ENCODE results near the gene ENG. TPM values are rescaled to one million over a fixed set of nuclear protein-coding genes. Genes with fewer than 3 reads are reported as not detected.

The ENG gene
- total RNA-seq, 2 donors from 2014 or later, result 24.3 to 336 TPM

DNA sequence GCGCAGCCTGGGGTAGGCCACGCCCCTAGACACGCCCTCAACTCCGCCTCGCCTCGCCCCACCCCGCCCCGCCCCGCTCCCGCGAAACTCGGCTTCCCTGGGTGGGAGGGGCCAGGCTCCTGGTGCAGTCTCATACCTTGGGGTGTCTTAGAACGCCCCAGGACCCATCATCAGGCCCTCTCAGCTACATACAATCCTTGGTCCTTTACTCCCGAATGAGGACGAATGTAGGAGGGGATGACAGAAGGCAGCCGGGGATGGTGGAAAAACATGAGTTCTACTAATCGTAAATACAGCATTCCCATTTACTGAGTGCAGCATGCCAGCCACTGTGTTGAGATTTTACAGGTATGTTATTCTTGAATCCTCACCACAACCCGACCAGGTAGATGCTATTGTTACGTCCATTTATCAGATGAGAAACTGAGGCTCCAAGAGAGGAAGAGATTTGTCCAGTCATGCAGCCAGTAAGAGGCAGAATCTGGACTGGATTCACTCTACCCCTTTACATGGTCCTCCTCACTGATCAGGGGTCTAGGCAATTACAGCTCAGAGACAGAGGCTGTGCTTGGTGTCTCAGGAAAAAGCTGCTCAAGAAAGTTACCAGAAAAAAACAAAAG lies 82.8 kb downstream of the ENG start:
- peaks cover 5% of the 10 kb centered on the region for H3K4me1 ChIP-seq (replicated peaks)
- 1% methylated on average over 19 of the region's 19 CpGs for WGBS
- no peaks in the 10 kb centered on the region for H3K36me3 ChIP-seq
- DNase-seq (ENCODE audit: low spot score), result no peak
- H3K9me3 ChIP-seq, result no peaks in the 10 kb centered on the region
- no peak for TF ChIP-seq CTCF (IDR thresholded peaks at IDR 0.05)
- no peak for TF ChIP-seq POLR2AphosphoS5 (IDR thresholded peaks at IDR 0.05)
- no peak for TF ChIP-seq POLR2A (IDR thresholded peaks at IDR 0.05)
- peak overlapping the region; percentile 32 to 44 for H3K4me3 ChIP-seq
- intact Hi-C loops (cut with DNase I), result no loop called here
- peak overlapping the region; percentile 45 to 52 for H3K27ac ChIP-seq
- no peaks in the 10 kb centered on the region for H3K27me3 ChIP-seq (replicated peaks; ENCODE audit: insufficient read depth)

- DNase-seq (ENCODE audit: low spot score), result peak; percentile 98
- H3K27ac ChIP-seq, result peak overlapping the region; percentile 45 to 52
- H3K4me3 ChIP-seq, result peak overlapping the region; percentile 32 to 44
- intact Hi-C loops (cut with DNase I), result no loop called here
- WGBS, result 2% methylated on average over 43 of the region's 43 CpGs
- H3K9me3 ChIP-seq, result no peaks in the 10 kb centered on the region
- peaks cover 5% of the 10 kb centered on the region for H3K4me1 ChIP-seq (replicated peaks)
- no peaks in the 10 kb centered on the region for H3K36me3 ChIP-seq
- TF ChIP-seq POLR2AphosphoS5 (IDR thresholded peaks at IDR 0.05) (peak; percentile 92), POLR2A (IDR thresholded peaks at IDR 0.05) (peak; percentile 71), CTCF (IDR thresholded peaks at IDR 0.05) (peak in 2 of 4 experiments; percentile 18 to 29)
- no peaks in the 10 kb centered on the region for H3K27me3 ChIP-seq (replicated peaks; ENCODE audit: insufficient read depth)
These were observed 83.4 kb downstream of the ENG start for GRCh38 chr9:127770905-127771569.

- peak overlapping the region; percentile 32 to 44 for H3K4me3 ChIP-seq
- DNase-seq (ENCODE audit: low spot score), result no peak
- 58% methylated on average over 3 of the region's 3 CpGs for WGBS
- peaks cover 5% of the 10 kb centered on the region for H3K4me1 ChIP-seq (replicated peaks)
- H3K36me3 ChIP-seq, result no peaks in the 10 kb centered on the region
- no peaks in the 10 kb centered on the region for H3K27me3 ChIP-seq (replicated peaks; ENCODE audit: insufficient read depth)
- intact Hi-C loops (cut with DNase I), result no loop called here
- no peak for TF ChIP-seq CTCF (IDR thresholded peaks at IDR 0.05)
- no peak for TF ChIP-seq POLR2AphosphoS5 (IDR thresholded peaks at IDR 0.05)
- TF ChIP-seq POLR2A (IDR thresholded peaks at IDR 0.05), result no peak
- H3K27ac ChIP-seq, result peak overlapping the region in 1 of 2 donors; percentile 45
- H3K9me3 ChIP-seq, result no peaks in the 10 kb centered on the region
These were observed 83.9 kb downstream of the ENG start for GRCh38 chr9:127770583-127770904.

GRCh38 chr9:127769929-127770582 lies 84.4 kb downstream of the ENG start:
- 89% methylated on average over 4 of the region's 4 CpGs for WGBS
- peak overlapping the region in 1 of 2 donors; percentile 44 for H3K4me3 ChIP-seq
- H3K27me3 ChIP-seq (replicated peaks; ENCODE audit: insufficient read depth), result no peaks in the 10 kb centered on the region
- H3K36me3 ChIP-seq, result no peaks in the 10 kb centered on the region
- no peak for DNase-seq (ENCODE audit: low spot score)
- intact Hi-C loops (cut with DNase I), result no loop called here
- peak overlapping the region in 1 of 2 donors; percentile 45 for H3K27ac ChIP-seq
- peaks cover 5% of the 10 kb centered on the region for H3K4me1 ChIP-seq (replicated peaks)
- H3K9me3 ChIP-seq, result no peaks in the 10 kb centered on the region
- TF ChIP-seq POLR2AphosphoS5 (IDR thresholded peaks at IDR 0.05) (no peak), POLR2A (IDR thresholded peaks at IDR 0.05) (no peak), CTCF (IDR thresholded peaks at IDR 0.05) (no peak)
